ENCODE measurements around the gene RHOA. TPM values are rescaled to one million over a fixed set of nuclear protein-coding genes. Genes with fewer than 3 reads are reported as not detected.
A peak's percentile ranks its signal among the peaks of the same experiment; 100 is the strongest.

The RHOA gene
- total RNA-seq, 1 donor from 2014 or later: 501 TPM

DNA sequence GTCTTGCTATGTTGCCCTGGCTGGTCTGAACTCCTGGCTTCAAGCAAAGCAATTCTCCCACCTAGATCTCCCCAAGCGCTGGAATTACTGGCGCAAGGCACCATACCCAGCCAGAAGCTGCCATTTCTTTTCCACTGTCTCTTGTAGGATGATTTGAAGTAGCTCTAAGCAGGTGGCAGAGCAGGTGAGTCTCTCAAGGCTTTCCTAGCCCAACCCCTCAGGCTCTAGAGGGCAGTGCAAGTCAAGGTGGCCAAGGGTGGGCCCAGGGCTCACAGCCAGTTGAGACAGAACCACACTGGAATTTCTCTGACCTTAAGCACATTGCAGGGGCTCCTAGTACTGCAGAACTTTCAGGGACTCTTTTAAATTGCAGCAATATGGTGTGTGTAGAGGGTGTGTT is 42.7 kb upstream of the RHOA start:
- H3K27me3 ChIP-seq (ENCODE audit: control insufficient read depth, insufficient read depth, low read length): no peaks in the 10 kb centered on the region
- DNase-seq (ENCODE audit: low read depth): no peak
- H3K36me3 ChIP-seq (ENCODE audit: control insufficient read depth, insufficient read depth, low read length): no peaks in the 10 kb centered on the region
- TF ChIP-seq, protein P1, sequence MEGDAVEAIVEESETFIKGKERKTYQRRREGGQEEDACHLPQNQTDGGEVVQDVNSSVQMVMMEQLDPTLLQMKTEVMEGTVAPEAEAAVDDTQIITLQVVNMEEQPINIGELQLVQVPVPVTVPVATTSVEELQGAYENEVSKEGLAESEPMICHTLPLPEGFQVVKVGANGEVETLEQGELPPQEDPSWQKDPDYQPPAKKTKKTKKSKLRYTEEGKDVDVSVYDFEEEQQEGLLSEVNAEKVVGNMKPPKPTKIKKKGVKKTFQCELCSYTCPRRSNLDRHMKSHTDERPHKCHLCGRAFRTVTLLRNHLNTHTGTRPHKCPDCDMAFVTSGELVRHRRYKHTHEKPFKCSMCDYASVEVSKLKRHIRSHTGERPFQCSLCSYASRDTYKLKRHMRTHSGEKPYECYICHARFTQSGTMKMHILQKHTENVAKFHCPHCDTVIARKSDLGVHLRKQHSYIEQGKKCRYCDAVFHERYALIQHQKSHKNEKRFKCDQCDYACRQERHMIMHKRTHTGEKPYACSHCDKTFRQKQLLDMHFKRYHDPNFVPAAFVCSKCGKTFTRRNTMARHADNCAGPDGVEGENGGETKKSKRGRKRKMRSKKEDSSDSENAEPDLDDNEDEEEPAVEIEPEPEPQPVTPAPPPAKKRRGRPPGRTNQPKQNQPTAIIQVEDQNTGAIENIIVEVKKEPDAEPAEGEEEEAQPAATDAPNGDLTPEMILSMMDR (IDR thresholded peaks at IDR 0.05; ENCODE audit: insufficient read depth, low read length, poor library complexity, severe bottlenecking): peak; percentile 58
- no peak overlapping the region for H3K4me3 ChIP-seq (ENCODE audit: low read depth, low read length)

DNA sequence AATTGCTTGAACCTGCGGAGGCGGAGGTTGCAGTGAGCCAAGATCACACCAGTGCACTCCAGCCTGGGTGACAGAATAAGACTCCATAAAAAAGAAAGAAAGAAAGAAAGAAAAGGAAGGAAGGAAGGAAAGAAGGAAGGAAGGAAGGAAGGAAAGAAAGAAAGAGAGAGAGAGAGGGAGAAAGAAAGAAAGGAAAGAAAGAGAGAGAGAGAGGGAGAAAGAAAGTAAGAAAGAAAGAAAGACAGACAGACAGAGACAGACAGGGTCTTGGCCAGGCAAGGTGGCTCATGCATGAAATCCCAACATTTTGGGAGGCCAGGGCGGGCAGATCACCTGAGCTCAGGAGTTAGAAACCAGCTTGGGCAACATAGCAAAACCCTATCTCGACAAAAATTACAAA is 41.8 kb upstream of the RHOA start:
- TF ChIP-seq, protein P1 (IDR thresholded peaks at IDR 0.05; ENCODE audit: insufficient read depth, low read length, poor library complexity, severe bottlenecking): no peak
- Histone ChIP-seq H3K4me3 (ENCODE audit: low read depth, low read length) (no peak overlapping the region), H3K27me3 (ENCODE audit: control insufficient read depth, insufficient read depth, low read length) (no peaks in the 10 kb centered on the region), H3K36me3 (ENCODE audit: control insufficient read depth, insufficient read depth, low read length) (no peaks in the 10 kb centered on the region)
- DNase-seq (ENCODE audit: low read depth): no peak

DNA sequence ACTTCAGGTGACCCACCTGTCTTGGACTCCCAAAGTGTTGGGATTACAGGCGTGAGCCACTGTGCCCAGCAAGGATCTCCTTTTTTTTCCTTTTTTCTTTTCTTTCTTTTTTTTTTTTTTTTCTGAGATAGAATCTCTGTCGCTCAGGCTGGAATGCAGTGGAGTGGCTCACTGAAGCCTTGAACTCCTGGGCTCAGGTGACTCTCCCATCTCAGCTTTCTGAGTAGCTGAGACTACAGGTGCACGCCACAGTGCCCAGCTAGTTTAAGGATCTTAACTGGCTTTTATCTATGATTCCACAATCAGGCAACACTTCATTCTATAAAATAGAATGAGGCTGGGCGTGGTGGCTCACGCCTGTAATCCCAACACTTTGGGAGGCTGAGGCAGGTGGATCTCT is 33.6 kb upstream of the RHOA start:
- TF ChIP-seq, protein P1 (IDR thresholded peaks at IDR 0.05; ENCODE audit: insufficient read depth, low read length, poor library complexity, severe bottlenecking): no peak
- Histone ChIP-seq H3K36me3 (ENCODE audit: control insufficient read depth, insufficient read depth, low read length) (no peaks in the 10 kb centered on the region), H3K4me3 (ENCODE audit: low read depth, low read length) (no peak overlapping the region), H3K27me3 (ENCODE audit: control insufficient read depth, insufficient read depth, low read length) (no peaks in the 10 kb centered on the region)
- no peak for DNase-seq (ENCODE audit: low read depth)

DNA sequence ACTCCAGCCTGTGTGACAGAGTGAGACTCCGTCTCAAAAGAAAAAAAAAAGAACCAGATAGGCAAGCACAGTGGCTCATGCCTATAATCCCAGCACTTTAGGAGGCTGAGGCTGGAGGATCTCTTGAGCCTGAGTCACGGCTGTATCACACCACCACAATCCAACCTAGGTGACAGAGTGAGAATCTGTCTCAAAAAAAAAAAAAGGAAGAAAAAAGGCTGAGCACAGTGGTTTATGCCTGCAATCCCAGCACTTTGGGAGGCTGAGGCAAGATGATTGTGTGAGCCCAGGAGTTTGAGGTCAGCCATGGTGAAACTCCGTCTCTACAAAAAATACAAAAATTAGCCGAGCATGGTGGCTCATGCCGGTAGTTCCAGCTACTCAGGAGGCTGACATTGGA is 23.0 kb upstream of the RHOA start:
- DNase-seq (ENCODE audit: low read depth): no peak
- TF ChIP-seq, protein P1 (IDR thresholded peaks at IDR 0.05; ENCODE audit: insufficient read depth, low read length, poor library complexity, severe bottlenecking): no peak
- no peaks in the 10 kb centered on the region for H3K27me3 ChIP-seq (ENCODE audit: control insufficient read depth, insufficient read depth, low read length)
- no peaks in the 10 kb centered on the region for H3K36me3 ChIP-seq (ENCODE audit: control insufficient read depth, insufficient read depth, low read length)
- H3K4me3 ChIP-seq (ENCODE audit: low read depth, low read length): no peak overlapping the region

DNA sequence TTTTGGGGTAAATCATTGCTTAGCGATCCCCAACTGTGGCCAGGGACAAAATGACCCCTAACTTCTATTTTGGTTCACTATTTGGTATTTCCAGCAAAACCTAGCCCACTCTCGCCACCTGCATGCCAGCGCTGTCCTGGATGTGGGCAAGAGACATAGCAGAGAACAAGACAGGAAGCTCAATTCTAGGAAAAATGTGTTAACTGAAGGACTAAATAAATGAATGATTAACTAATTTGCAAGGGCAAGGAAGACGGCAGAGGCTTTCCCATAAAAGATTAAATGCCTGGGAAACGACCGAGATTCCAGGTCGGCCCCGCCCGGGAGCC is 16.9 kb upstream of the RHOA start:
- TF ChIP-seq, protein P1 (IDR thresholded peaks at IDR 0.05; ENCODE audit: insufficient read depth, low read length, poor library complexity, severe bottlenecking): peak; percentile 22
- Histone ChIP-seq H3K27me3 (ENCODE audit: control insufficient read depth, insufficient read depth, low read length) (no peaks in the 10 kb centered on the region), H3K4me3 (ENCODE audit: low read depth, low read length) (peak overlapping the region; percentile 67), H3K36me3 (ENCODE audit: control insufficient read depth, insufficient read depth, low read length) (no peaks in the 10 kb centered on the region)
- peak; percentile 32 for DNase-seq (ENCODE audit: low read depth)

DNA sequence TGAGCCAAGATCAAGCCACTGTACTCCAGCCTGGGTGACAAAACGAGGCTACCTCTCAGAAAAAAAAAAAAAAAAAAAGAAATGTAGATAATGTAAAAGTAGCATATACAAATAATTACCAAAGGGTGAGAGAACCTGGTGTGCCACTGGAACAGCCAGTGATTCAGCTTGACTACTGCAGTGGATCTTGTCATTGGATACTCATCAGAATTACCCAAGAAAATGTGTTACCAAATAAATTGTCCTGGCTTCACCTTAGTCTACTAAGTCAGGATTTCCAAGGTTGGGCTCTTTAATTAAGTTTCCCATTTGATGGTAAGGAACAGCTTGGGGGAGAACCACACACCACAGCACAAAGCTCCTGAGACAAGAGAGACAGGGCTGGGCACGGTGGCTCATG is 15.8 kb upstream of the RHOA start:
- TF ChIP-seq, protein P1 (IDR thresholded peaks at IDR 0.05; ENCODE audit: insufficient read depth, low read length, poor library complexity, severe bottlenecking): no peak
- Histone ChIP-seq H3K4me3 (ENCODE audit: low read depth, low read length) (no peak overlapping the region), H3K36me3 (ENCODE audit: control insufficient read depth, insufficient read depth, low read length) (no peaks in the 10 kb centered on the region), H3K27me3 (ENCODE audit: control insufficient read depth, insufficient read depth, low read length) (no peaks in the 10 kb centered on the region)
- DNase-seq (ENCODE audit: low read depth): no peak

Measured in kidney epithelial cell (primary cell).